Superior temporal gyrus (tissue), 1 donor: ENCODE results near the gene SGMS1.
"Not testable (repeated sequence)": the region's sequence is repeated elsewhere in the genome, so short reads cannot be mapped to it uniquely, and the experiment has no call there.

Source experiments
- DNase-seq: peaks from one replicate; pipeline ENCODE4 v3.0.0-alpha.2; 2016; ENCODE audit errors: extremely low spot score

SGMS1 gene

DNA sequence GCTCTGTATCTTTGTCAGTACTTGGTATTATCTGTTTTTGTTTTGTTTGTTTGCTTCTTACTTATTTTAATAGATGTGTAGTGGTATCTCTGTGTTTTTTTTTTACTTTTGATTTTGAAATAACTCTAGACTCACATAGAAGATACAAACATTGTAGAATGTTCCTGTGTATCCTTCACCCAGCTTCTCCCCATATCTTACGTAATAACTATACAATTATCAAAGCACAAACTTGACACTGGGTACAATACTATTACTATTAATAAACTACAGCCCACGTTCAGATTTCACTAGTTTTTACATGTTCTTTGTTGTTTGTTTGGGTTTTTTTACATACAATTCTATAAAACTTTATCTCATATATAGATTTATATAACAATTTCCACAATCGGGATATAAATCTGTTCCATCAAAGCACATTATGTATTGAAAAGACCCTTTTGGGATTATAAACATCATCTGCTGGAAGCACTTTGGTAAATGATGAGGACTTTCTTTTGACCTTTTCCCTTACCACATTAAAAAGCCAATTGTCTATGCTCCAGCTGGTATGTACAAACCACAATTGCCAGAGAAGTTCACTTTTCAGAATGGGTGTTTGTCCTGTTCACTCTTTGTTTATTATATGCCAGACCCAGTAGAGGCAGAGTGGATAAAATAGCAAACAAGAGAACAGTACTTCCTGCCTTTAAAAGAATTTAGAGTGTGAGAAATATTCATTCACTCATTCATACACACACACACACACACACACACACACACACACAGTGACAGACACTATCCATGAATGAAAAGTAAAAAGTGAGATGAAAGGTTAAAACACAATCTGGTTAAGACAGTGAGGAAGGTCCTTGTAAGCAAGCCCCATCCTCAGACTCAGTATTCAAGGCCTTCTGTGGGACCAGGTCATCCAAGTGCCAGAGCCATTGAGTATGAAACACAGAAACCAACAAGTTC is 113.0 kb downstream of the SGMS1 start:
- peak; percentile 86 for DNase-seq

- DNase-seq: peak; percentile 29
Measured at GRCh38 chr10:50508315-50509051, 115.3 kb downstream of the SGMS1 start.

GRCh38 chr10:50506861-50507573 is 116.7 kb downstream of the SGMS1 start:
- peak; percentile 97 for DNase-seq

DNA sequence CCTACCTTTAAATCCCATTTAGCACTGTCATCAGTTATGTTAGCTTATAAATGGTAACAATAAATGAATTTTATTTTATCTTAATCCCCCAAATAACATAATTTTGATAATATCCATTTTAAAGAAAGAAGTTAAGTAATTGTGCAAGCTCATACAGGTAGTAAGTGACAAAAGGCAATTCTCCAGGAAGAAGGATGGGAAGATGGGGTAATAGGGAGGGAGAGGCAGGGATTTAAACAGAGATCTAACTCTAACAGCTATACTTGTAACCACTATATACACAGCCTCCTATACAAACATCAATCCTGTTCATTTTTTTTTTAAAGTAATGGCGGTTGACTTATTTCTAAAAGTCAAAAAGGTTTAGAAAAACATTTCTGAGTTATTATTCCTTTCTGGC is 119.4 kb downstream of the SGMS1 start:
- DNase-seq: peak; percentile 22

- DNase-seq: peak; percentile 50
Measured at GRCh38 chr10:50503661-50504320, 120.0 kb downstream of the SGMS1 start.

DNA sequence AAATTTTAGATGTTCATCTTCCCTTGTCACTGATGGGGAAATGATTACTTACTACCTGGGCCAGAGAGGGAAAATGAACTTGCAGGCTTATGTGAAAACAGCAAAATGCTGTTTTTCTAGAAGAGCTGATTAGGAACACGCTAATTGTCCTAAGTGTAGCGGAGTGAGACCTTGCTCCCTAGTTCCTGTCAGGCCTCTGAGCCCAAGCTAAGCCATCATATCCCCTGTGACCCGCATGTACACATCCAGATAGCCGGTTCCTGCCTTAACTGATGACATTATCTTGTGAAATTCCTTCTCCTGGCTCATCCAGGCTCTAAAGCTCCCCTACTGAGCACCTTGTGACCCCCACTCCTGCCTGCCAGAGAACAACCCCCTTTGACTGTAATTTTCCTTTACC is 120.6 kb downstream of the SGMS1 start:
- not testable (repeated sequence) for DNase-seq

- DNase-seq: peak; percentile 64
Measured at GRCh38 chr10:50501924-50502452, 121.8 kb downstream of the SGMS1 start.

- peak; percentile 60 for DNase-seq
Measured at GRCh38 chr10:50501478-50501877, 122.3 kb downstream of the SGMS1 start.

GRCh38 chr10:50498465-50498864 is 125.3 kb downstream of the SGMS1 start:
- DNase-seq: no peak

GRCh38 chr10:50497758-50498157 is 126.0 kb downstream of the SGMS1 start:
- DNase-seq: peak; percentile 62

DNA sequence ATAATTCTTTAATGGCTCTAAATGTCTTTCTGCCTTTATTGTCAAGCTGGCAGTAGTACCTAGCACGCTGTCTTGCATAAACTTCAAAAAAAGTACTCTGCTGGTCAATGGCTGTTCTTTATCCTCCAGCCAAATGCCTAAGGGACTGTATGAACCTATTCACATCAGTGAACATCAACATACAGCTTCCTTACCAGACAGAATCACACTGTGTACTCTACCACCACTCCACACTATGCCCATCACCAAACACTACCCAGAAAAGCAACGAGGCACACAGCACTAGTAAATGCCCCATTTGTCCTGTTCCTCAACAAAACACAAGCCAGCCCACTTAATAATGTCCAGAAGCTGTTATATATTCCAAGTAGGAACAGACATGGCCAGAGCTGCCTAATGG is 127.5 kb downstream of the SGMS1 start:
- DNase-seq: no peak

DNA sequence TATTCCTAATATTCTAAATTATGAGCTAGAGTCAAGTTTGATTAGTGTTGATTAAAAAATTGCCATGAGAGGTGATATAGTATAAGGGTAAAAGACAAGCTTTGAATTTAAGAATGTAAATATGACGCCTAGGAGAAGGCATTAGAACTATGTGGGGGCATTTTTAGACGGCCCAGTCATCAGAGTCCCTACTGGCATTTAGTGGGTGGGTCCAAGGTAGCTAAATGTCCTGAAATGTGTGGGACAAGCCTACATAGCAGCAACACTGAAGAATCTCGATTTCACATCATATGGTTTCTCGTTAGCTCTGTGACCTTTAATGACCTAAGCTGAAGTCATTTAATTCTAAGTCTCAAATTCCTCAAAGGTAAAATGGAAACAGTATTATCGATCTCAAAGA is 133.5 kb downstream of the SGMS1 start:
- DNase-seq: no peak

DNA sequence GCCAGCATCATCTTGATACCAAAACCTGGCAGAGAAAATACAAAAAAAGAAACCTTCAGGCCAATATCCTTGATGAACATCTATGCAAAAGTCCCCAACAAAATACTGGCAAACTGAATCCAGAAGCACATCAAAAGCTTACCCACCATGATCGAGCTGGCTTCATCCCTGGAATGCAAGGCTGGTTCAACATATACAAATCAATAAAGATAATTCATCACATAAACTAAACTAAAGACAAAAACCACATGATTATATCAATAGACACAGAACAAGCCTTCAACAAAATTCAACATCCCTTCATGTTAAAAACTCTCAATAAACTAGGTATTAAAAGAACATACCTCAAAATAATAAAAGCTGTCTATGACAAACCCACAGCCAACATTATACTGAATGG is 139.2 kb downstream of the SGMS1 start:
- DNase-seq: not testable (repeated sequence)

- no peak for DNase-seq
Measured at GRCh38 chr10:50480054-50481007, 143.4 kb downstream of the SGMS1 start.

DNA sequence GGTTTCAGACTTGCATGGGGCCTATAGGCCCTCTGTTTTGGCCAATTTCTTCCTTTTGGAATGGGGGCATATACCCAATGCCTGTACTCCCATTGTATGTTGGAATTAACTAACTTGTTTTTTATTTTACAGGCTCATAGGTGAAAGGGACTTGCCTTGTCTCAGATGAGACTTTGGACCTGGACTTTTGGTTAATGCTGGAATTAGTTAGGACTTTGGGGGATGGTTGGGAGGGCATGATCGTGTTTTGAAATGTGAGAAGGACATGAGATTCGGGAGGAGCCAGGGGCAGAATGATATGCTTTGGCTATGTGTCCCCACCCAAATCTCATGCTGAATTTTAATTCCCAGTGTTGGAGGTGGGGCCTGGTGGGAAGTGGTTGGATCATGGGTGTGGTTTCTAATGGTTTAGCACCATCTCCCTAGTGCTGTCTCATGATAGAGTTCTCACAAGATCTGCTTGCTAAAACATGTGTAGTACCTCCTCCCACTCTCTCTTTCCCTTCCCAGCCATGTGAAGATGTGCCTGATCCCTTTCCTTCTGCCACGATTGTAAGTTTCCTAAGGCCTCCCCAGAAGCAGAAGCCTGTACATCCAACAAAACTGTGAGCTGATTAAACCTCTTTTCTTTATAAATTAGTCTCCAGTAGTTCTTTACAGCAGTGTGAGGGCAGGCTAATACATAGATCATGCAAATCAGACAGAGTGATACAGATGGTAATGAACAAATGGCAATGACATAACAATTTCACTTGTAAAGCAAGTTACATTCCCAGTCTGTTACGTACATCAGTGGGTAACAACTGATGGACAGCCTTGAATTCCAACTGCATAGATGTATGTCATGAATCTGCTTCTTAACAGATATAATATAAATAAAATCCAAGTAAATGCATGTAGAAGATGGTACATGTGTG is 146.2 kb downstream of the SGMS1 start:
- no peak for DNase-seq

- no peak for DNase-seq
Measured at GRCh38 chr10:50473756-50474155, 150.0 kb downstream of the SGMS1 start.

DNA sequence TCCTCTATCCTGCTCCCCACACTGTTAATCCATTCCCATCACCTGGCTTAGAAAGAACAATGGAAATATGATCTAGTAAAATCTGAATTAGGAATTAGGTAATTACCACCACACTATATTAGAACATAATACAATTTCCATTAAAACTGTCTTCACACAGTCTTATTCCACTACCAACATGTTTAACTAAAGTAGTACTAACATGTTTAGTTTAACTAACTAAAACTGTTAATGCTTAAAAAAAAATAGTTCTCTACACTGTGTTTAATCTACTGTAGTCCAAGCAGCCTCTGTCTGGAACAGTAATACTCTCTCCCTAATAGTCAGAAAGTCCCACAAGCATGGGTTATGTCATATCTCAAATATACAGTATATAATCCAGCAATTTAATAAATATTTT is 150.8 kb downstream of the SGMS1 start:
- DNase-seq: no peak

DNA sequence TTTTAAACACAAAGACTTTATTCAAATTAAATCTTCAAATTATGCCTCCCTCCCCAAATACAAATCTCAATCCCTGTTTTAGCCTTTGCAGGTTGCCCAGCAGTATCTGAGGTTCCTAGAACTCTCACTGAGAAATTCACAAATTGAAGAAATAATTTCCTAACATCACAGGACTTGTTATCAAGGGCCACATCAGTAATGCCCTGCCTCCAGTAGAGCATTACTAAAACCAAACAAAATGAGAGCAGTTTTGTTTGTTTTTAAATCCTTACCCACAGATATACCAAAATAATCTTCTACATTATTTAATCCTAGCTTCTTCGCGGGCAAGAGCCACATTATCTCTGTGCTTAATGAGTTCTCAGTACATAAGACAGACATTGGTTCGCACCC is 152.2 kb downstream of the SGMS1 start:
- no peak for DNase-seq
